ENCODE measurements around the gene HTRA1.

Gene HTRA1

GRCh38 chr10:122561212-122561611 is 99.9 kb downstream of the HTRA1 start:
- no peaks in the 10 kb centered on the region for H4K20me1 ChIP-seq (ENCODE audit: low read depth, low read length)
- H3K9me3 ChIP-seq (ENCODE audit: insufficient read depth, low read length): no peaks in the 10 kb centered on the region
- H3K27me3 ChIP-seq (ENCODE audit: low read length): no peaks in the 10 kb centered on the region
- no peaks in the 10 kb centered on the region for H3F3A ChIP-seq (ENCODE audit: insufficient read depth)
- H3K4me3 ChIP-seq (ENCODE audit: insufficient read depth, low read length, poor library complexity, severe bottlenecking): no peak overlapping the region
- H3K27ac ChIP-seq (ENCODE audit: low read depth, low read length): no peak overlapping the region
- H3K4me2 ChIP-seq (ENCODE audit: low read depth, low read length, poor library complexity, severe bottlenecking): no peak overlapping the region
- H3K9ac ChIP-seq (ENCODE audit: low read length): no peak overlapping the region
- H3K9me2 ChIP-seq (replicated peaks; ENCODE audit: insufficient read depth, low read length): no peaks in the 10 kb centered on the region
- no peak overlapping the region for H2AFZ ChIP-seq (ENCODE audit: low read depth, low read length, severe bottlenecking)
- H3K36me3 ChIP-seq (ENCODE audit: low read length): no peaks in the 10 kb centered on the region
- no peak for TF ChIP-seq EZH2phosphoT487 (conservative IDR thresholded peaks at IDR 0.05; ENCODE audit: low read length)
- no peak for TF ChIP-seq CTCF (IDR thresholded peaks at IDR 0.05; ENCODE audit: insufficient read depth, low read length, poor library complexity, severe bottlenecking)
- H3K79me2 ChIP-seq (ENCODE audit: insufficient read depth, low read length): no peaks in the 10 kb centered on the region

- H3K79me2 ChIP-seq (ENCODE audit: insufficient read depth, low read length): no peaks in the 10 kb centered on the region
- H3F3A ChIP-seq (ENCODE audit: insufficient read depth): no peaks in the 10 kb centered on the region
- no peak overlapping the region for H3K4me2 ChIP-seq (ENCODE audit: low read depth, low read length, poor library complexity, severe bottlenecking)
- H3K27me3 ChIP-seq (ENCODE audit: low read length): no peaks in the 10 kb centered on the region
- no peaks in the 10 kb centered on the region for H3K36me3 ChIP-seq (ENCODE audit: low read length)
- H3K9ac ChIP-seq (ENCODE audit: low read length): no peak overlapping the region
- no peaks in the 10 kb centered on the region for H3K9me3 ChIP-seq (ENCODE audit: insufficient read depth, low read length)
- H3K27ac ChIP-seq (ENCODE audit: low read depth, low read length): no peak overlapping the region
- TF ChIP-seq EZH2phosphoT487 (conservative IDR thresholded peaks at IDR 0.05; ENCODE audit: low read length) (no peak), CTCF (IDR thresholded peaks at IDR 0.05; ENCODE audit: insufficient read depth, low read length, poor library complexity, severe bottlenecking) (no peak)
- no peak overlapping the region for H2AFZ ChIP-seq (ENCODE audit: low read depth, low read length, severe bottlenecking)
- H3K9me2 ChIP-seq (replicated peaks; ENCODE audit: insufficient read depth, low read length): no peaks in the 10 kb centered on the region
- no peak overlapping the region for H3K4me3 ChIP-seq (ENCODE audit: insufficient read depth, low read length, poor library complexity, severe bottlenecking)
- H4K20me1 ChIP-seq (ENCODE audit: low read depth, low read length): no peaks in the 10 kb centered on the region
Observed at GRCh38 chr10:122561792-122562191, 100.4 kb downstream of the HTRA1 start.

Data from SU-DHL-6 (cell line).